Measurements from ENCODE around the gene CNOT10. TPM values are rescaled to one million over a fixed set of nuclear protein-coding genes. Genes with fewer than 3 reads are reported as not detected.

The CNOT10 gene
- total and polyA plus RNA-seq, 8 donors: 10.7 to 436 (median 20.5) TPM

GRCh38 chr3:32755761-32756160 lies 70.8 kb downstream of the CNOT10 start:
- Histone ChIP-seq H3K36me3 (peaks cover 0 to 42% (median 35%) of the 10 kb centered on the region in 4 donors), H3K27me3 (no peaks in the 10 kb centered on the region), H3K9me3 (no peaks in the 10 kb centered on the region), H3K27ac (no peak overlapping the region), H3K4me1 (peaks cover 0 to 19% (median 6%) of the 10 kb centered on the region in 4 donors), H3K4me3 (no peak overlapping the region)
- 75 to 86% (median 82%) methylated on average over 3 of the region's 3 CpGs for WGBS, 5 donors
- no peak for TF ChIP-seq POLR2A (IDR thresholded peaks at IDR 0.05)
- TF ChIP-seq POLR2AphosphoS5 (IDR thresholded peaks at IDR 0.05): no peak
- TF ChIP-seq EP300 (IDR thresholded peaks at IDR 0.05): no peak
- no peak for TF ChIP-seq CTCF (IDR thresholded peaks at IDR 0.05)
- DNase-seq: no peak
- intact Hi-C loops (cut with DNase I; ENCODE audit: low total_unique reads): no loop called here

- H3K36me3 ChIP-seq: peaks cover 6 to 43% (median 36%) of the 10 kb centered on the region in 4 donors
- H3K27me3 ChIP-seq: no peaks in the 10 kb centered on the region
- H3K9me3 ChIP-seq: no peaks in the 10 kb centered on the region
- peak overlapping the region in 1 of 5 donors; percentile 1 for H3K27ac ChIP-seq
- intact Hi-C loops (cut with DNase I; ENCODE audit: low total_unique reads): no loop called here
- DNase-seq: peak in 1 of 2 donors; percentile 16
- TF ChIP-seq POLR2AphosphoS5 (IDR thresholded peaks at IDR 0.05): no peak
- TF ChIP-seq EP300 (IDR thresholded peaks at IDR 0.05): no peak
- no peak for TF ChIP-seq CTCF (IDR thresholded peaks at IDR 0.05)
- H3K4me1 ChIP-seq: peaks cover 0 to 19% (median 6%) of the 10 kb centered on the region in 4 donors
- H3K4me3 ChIP-seq: no peak overlapping the region
- 28 to 46% (median 31%) methylated on average over 2 of the region's 2 CpGs for WGBS, 5 donors
Observed at GRCh38 chr3:32757618-32758374, 72.8 kb downstream of the CNOT10 start.

- Histone ChIP-seq H3K4me1 (peaks cover 0 to 19% (median 6%) of the 10 kb centered on the region in 4 donors), H3K4me3 (no peak overlapping the region), H3K9me3 (no peaks in the 10 kb centered on the region), H3K27ac (peak overlapping the region in 1 of 5 donors; percentile 1), H3K27me3 (no peaks in the 10 kb centered on the region), H3K36me3 (peaks cover 6 to 43% (median 36%) of the 10 kb centered on the region in 4 donors)
- TF ChIP-seq POLR2AphosphoS5 (IDR thresholded peaks at IDR 0.05) (no peak), CTCF (IDR thresholded peaks at IDR 0.05) (no peak), EP300 (IDR thresholded peaks at IDR 0.05) (no peak)
- intact Hi-C loops (cut with DNase I; ENCODE audit: low total_unique reads): no loop called here
- DNase-seq: peak in 1 of 2 donors; percentile 33
Observed at GRCh38 chr3:32758375-32758753, 73.4 kb downstream of the CNOT10 start.

GRCh38 chr3:32759342-32759741 lies 74.4 kb downstream of the CNOT10 start:
- no peak overlapping the region for H3K27ac ChIP-seq
- no peaks in the 10 kb centered on the region for H3K27me3 ChIP-seq
- H3K9me3 ChIP-seq: no peaks in the 10 kb centered on the region
- WGBS, 5 donors: 61 to 72% (median 71%) methylated on average over 4 of the region's 4 CpGs
- H3K4me3 ChIP-seq: no peak overlapping the region
- no peak for DNase-seq
- peaks cover 6 to 52% (median 43%) of the 10 kb centered on the region in 4 donors for H3K36me3 ChIP-seq
- H3K4me1 ChIP-seq: peaks cover 0 to 19% (median 6%) of the 10 kb centered on the region in 4 donors
- TF ChIP-seq POLR2AphosphoS5 (IDR thresholded peaks at IDR 0.05) (no peak), CTCF (IDR thresholded peaks at IDR 0.05) (no peak)
- intact Hi-C loops (cut with DNase I; ENCODE audit: low total_unique reads): no loop called here
